ENCODE measurements around the gene BCS1L. TPM values are rescaled to one million over a fixed set of nuclear protein-coding genes. Genes with fewer than 3 reads are reported as not detected.

Gene BCS1L
- total and polyA plus RNA-seq, 9 of the 15 experiments (the other 6 are each of a cell fraction or from before 2014, with no cell fraction given), result 37.6 to 103 (median 56.7) TPM

DNA sequence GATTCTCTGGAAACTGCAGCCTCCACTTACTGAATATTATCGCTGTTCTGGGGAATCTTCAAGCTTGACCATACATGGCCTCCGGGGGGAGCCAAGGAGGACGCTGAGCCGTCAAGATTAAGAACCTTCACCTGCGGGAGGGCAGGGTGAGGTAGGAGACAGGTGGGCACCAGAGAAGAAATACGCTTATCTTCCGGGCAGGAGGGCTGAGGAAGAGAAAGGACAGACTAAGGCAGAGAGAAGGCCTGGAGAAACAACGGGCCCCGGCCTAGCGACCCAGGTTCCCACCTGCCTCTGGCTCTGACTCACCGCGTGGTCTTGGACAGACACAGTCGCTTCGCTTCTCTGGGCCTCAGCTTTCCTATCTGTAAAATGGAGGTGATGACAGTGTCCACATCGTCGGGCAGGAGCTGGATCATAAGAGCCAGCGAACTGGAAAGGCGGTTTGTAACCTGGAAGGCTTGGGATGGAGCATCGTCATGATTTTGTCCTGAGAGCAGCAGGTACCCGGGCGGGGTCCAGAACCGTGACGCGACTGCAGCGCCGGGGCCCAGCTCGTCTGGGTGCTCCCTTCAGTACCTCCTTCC is 719 bp upstream of the BCS1L start:
- peak overlapping the region; percentile 49 for H3K27ac ChIP-seq (ENCODE audit: extremely low read depth, low read depth, low read length)
- peaks cover 32% of the 10 kb centered on the region for H3K79me2 ChIP-seq (ENCODE audit: control insufficient read depth, insufficient read depth, low read length)
- 0% methylated on average over 21 of the region's 27 CpGs for WGBS (ENCODE audit: insufficient coverage, low coverage, missing lambda C conversion rate)
- no peaks in the 10 kb centered on the region for H3K27me3 ChIP-seq (ENCODE audit: control insufficient read depth in 2 of 2, insufficient read depth in 2 of 2, low read length in 2 of 2)
- in situ Hi-C loops (cut with MboI) (no loop called here), intact Hi-C loops (cut with micrococcal nuclease) (loop anchor here (1.0 to 2.0 kb wide), 2 partner anchors 29 to 188 kb away; no protein-coding TSS in a partner anchor)
- peaks cover 6 to 17% of the 10 kb centered on the region in 2 experiments; a peak in 3 of 5 replicates for H3K4me1 ChIP-seq (replicated peaks in 1 of 2; ENCODE audit: control insufficient read depth in 2 of 2, insufficient read depth in 2 of 2, low read length in 2 of 2)
- ChIA-PET POLR2A (interaction anchor here (0.6 to 1.9 kb wide), 11 partner anchors 9 to 729 kb away, joined by 3 to 10 read pairs (median 4); partner anchors contain the start of gene DNPEP), CTCF (ENCODE audit: low intra/inter-chr PET ratio) (interaction anchor here (1.8 to 3.1 kb wide), 2 partner anchors 29 to 189 kb away, joined by 8 to 32 read pairs; no protein-coding TSS in a partner anchor)
- H3K9ac ChIP-seq (ENCODE audit: insufficient read depth in 1 of 2, low read depth in 2 of 2, low read length in 2 of 2), result peak overlapping the region; percentile 91 to 96
- FAIRE-seq (peak; percentile 84), ATAC-seq (peak; percentile 82), DNase-seq (ENCODE audit: extremely low read depth in 1 of 4, low spot score in 3 of 4) (peak; percentile 51 to 77 (median 60))
- H3K36me3 ChIP-seq (ENCODE audit: control insufficient read depth, insufficient read depth, low read length), result peaks cover 69% of the 10 kb centered on the region; the same call in 2 of the 3 replicates
- H4K20me1 ChIP-seq (replicated peaks; ENCODE audit: control insufficient read depth, insufficient read depth, low read length), result no peaks in the 10 kb centered on the region
- peak overlapping the region; percentile 99 for H3K4me2 ChIP-seq (ENCODE audit: insufficient read depth, low read length)
- peaks cover 7% of the 10 kb centered on the region for H3K9me1 ChIP-seq (ENCODE audit: control insufficient read depth, insufficient read depth, low read length)
- H3K9me3 ChIP-seq (replicated peaks; ENCODE audit: control insufficient read depth, insufficient read depth, low read depth, low read length), result no peaks in the 10 kb centered on the region
- peak overlapping the region; percentile 61 for H3K4me3 ChIP-seq
- H2AFZ ChIP-seq (ENCODE audit: low read depth, low read length), result peak overlapping the region; percentile 84
- BruUV-seq (replicated peaks), result TSS peak; percentile 78
- TF ChIP-seq ZBTB33 (CRISPR knock-in tag; IDR thresholded peaks at IDR 0.05), result no peak
- TF ChIP-seq, protein P1, sequence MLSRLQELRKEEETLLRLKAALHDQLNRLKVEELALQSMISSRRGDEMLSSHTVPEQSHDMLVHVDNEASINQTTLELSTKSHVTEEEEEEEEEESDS (CRISPR knock-in tag; IDR thresholded peaks at IDR 0.05), result no peak
- TF ChIP-seq BCOR (IDR thresholded peaks at IDR 0.05), result peak; percentile 59
- peak; percentile 40 to 61; a peak in 1 of 4 replicates for TF ChIP-seq KDM1A (IDR thresholded peaks at IDR 0.05)
- no peak for TF ChIP-seq SAFB2 (IDR thresholded peaks at IDR 0.05; ENCODE audit: borderline replicate concordance, low read depth, low read length, severe bottlenecking)
- no peak for TF ChIP-seq ZNF174 (CRISPR knock-in tag; IDR thresholded peaks at IDR 0.05)
- TF ChIP-seq MITF (IDR thresholded peaks at IDR 0.05), result no peak
- TF ChIP-seq, protein P2, sequence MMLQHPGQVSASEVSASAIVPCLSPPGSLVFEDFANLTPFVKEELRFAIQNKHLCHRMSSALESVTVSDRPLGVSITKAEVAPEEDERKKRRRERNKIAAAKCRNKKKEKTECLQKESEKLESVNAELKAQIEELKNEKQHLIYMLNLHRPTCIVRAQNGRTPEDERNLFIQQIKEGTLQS (IDR thresholded peaks at IDR 0.05), result 0 out of 2 replicates have a peak, but pooled peaks have one; percentile 20
- TF ChIP-seq, protein P2 (CRISPR knock-in tag; conservative IDR thresholded peaks at IDR 0.05), result no peak
- TF ChIP-seq CTBP1 (IDR thresholded peaks at IDR 0.05; ENCODE audit: borderline replicate concordance), result peak; percentile 20; the same call in 1 of the 2 replicates
- 0 out of 2 replicates have a peak, but pooled peaks have one; percentile 36 for TF ChIP-seq ZNF431 (CRISPR knock-in tag; IDR thresholded peaks at IDR 0.05)
- TF ChIP-seq MTA3 (IDR thresholded peaks at IDR 0.05; ENCODE audit: borderline replicate concordance), result no peak
- no peak for TF ChIP-seq CREM (IDR thresholded peaks at IDR 0.05; ENCODE audit: low read depth)

Data from K562 (cell line).